ENCODE results near the gene FAM209A. TPM values are rescaled to one million over a fixed set of nuclear protein-coding genes. Genes with fewer than 3 reads are reported as not detected.
"Not testable (repeated sequence)": the region's sequence is repeated elsewhere in the genome, so short reads cannot be mapped to it uniquely, and the experiment has no call there.

Gene FAM209A
- total and polyA plus RNA-seq, 2 donors (not counting 1 experiment from before 2014, with no cell fraction given), result 3.3 to 4.8 TPM

DNA sequence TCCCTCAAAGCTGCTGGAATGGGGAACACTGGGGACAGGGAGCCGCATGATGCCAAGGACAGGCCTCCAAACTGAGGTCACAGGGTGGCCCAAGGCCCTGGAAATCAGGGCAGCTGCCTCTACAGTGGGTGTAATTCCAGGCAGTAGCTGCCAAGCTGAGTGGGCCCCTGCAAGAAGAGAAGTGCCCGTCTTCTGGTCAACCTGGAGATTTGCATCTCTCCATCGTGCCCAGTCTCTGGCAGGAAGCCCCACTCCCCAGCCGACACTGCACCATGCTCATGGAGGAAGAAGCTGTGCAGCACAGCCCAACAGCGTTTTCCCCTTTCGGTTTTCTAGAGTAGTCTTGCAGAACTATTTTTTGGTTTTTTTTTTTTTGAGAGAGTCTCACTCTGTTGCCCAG, 2.2 kb upstream of the FAM209A start:
- H4K20me1 ChIP-seq (ENCODE audit: control insufficient read depth, insufficient read depth, low read length, poor library complexity, severe bottlenecking), result no peaks in the 10 kb centered on the region
- H3K4me3 Mint-ChIP-seq, result no peak overlapping the region
- no peaks in the 10 kb centered on the region for H3K79me2 ChIP-seq (ENCODE audit: control insufficient read depth, insufficient read depth, low read length)
- no peaks in the 10 kb centered on the region for H3K4me1 Mint-ChIP-seq
- H3K27ac ChIP-seq (ENCODE audit: low read length in 2 of 2), result no peak overlapping the region
- no peak overlapping the region for H3K4me3 ChIP-seq (ENCODE audit: control extremely low read depth in 1 of 5, extremely low read depth in 1 of 5, insufficient read depth in 1 of 5, low read depth in 2 of 5, low read length in 4 of 5)
- H3K9me3 Mint-ChIP-seq (ENCODE audit: insufficient read depth), result peaks cover 12% of the 10 kb centered on the region
- ChIA-PET CTCF (no interaction called here), POLR2A (no interaction called here)
- H3K27me3 ChIP-seq (replicated peaks in 1 of 4; ENCODE audit: control extremely low read depth in 1 of 4, control insufficient read depth in 3 of 4, insufficient read depth in 4 of 4, low read length in 3 of 4), result no peaks in the 10 kb centered on the region
- DNase-seq (no peak), ATAC-seq (ENCODE audit: low read depth) (no peak)
- H2AFZ ChIP-seq (ENCODE audit: insufficient read depth, low read depth, low read length, poor library complexity, severe bottlenecking), result no peak overlapping the region
- no peaks in the 10 kb centered on the region for H3K27me3 Mint-ChIP-seq
- peaks cover 12 to 33% of the 10 kb centered on the region in 2 experiments for H3K36me3 ChIP-seq (replicated peaks in 1 of 2; ENCODE audit: control extremely low read depth in 1 of 2, control insufficient read depth in 1 of 2, extremely low read depth in 1 of 2, insufficient read depth in 2 of 2, low read length in 1 of 2)
- TF ChIP-seq EZH2 (IDR thresholded peaks at IDR 0.05; ENCODE audit: borderline replicate concordance, insufficient read depth, low read depth, low read length, poor library complexity, severe bottlenecking), result no peak
- TF ChIP-seq, protein P1, sequence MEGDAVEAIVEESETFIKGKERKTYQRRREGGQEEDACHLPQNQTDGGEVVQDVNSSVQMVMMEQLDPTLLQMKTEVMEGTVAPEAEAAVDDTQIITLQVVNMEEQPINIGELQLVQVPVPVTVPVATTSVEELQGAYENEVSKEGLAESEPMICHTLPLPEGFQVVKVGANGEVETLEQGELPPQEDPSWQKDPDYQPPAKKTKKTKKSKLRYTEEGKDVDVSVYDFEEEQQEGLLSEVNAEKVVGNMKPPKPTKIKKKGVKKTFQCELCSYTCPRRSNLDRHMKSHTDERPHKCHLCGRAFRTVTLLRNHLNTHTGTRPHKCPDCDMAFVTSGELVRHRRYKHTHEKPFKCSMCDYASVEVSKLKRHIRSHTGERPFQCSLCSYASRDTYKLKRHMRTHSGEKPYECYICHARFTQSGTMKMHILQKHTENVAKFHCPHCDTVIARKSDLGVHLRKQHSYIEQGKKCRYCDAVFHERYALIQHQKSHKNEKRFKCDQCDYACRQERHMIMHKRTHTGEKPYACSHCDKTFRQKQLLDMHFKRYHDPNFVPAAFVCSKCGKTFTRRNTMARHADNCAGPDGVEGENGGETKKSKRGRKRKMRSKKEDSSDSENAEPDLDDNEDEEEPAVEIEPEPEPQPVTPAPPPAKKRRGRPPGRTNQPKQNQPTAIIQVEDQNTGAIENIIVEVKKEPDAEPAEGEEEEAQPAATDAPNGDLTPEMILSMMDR (IDR thresholded peaks at IDR 0.05), result no peak
- intact Hi-C loops (cut with micrococcal nuclease), result no loop called here
- no peaks in the 10 kb centered on the region for H3K4me1 ChIP-seq (ENCODE audit: control insufficient read depth in 2 of 2, insufficient read depth in 2 of 2, low read length in 2 of 2)
- no peak overlapping the region for H3K27ac Mint-ChIP-seq
- H3K9ac ChIP-seq (ENCODE audit: low read length), result no peak overlapping the region
- 50% methylated on average over 4 of the region's 6 CpGs for WGBS (ENCODE audit: insufficient coverage)
- peaks cover 1 to 62% (median 29%) of the 10 kb centered on the region in 3 donors for H3K9me3 ChIP-seq (ENCODE audit: control extremely low read depth in 1 of 3, control insufficient read depth in 2 of 3, insufficient read depth in 1 of 3, low read length in 2 of 3)
- no peak overlapping the region for H3K4me2 ChIP-seq (replicated peaks; ENCODE audit: low read depth, low read length, poor library complexity, severe bottlenecking)

DNA sequence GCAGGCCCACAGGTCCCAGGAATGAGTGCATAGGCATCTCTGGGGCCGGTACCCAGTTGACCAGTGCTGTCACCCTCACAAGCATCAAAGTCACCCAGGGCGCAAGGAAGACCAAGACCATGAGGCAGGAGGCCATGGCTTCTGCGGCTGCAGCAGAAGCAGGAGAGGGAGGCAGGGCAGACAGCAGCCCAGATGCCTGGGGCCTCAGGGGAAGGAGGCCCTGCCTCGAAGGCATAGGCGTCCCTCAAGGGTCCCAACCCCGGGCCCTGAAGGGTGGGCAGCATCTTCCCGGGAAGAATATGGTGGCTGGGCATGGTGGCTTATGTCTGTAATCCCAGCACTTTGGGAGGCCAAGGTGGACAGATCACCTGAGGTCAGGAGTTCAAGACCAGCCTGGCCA, 3.0 kb downstream of the FAM209A start:
- ChIA-PET CTCF (no interaction called here), POLR2A (interaction anchor here (0.6 kb wide), 1 partner anchor 118 kb away, joined by 3 read pairs; no protein-coding TSS in a partner anchor)
- Histone ChIP-seq H3K4me1 (ENCODE audit: control insufficient read depth in 2 of 2, insufficient read depth in 2 of 2, low read length in 2 of 2) (no peaks in the 10 kb centered on the region), H3K4me2 (replicated peaks; ENCODE audit: low read depth, low read length, poor library complexity, severe bottlenecking) (no peak overlapping the region), H3K9ac (ENCODE audit: low read length) (no peak overlapping the region), H3K36me3 (replicated peaks in 1 of 2; ENCODE audit: control extremely low read depth in 1 of 2, control insufficient read depth in 1 of 2, extremely low read depth in 1 of 2, insufficient read depth in 2 of 2, low read length in 1 of 2) (no peaks in the 10 kb centered on the region), H3K27me3 (replicated peaks in 1 of 4; ENCODE audit: control extremely low read depth in 1 of 4, control insufficient read depth in 3 of 4, insufficient read depth in 4 of 4, low read length in 3 of 4) (no peaks in the 10 kb centered on the region), H2AFZ (ENCODE audit: insufficient read depth, low read depth, low read length, poor library complexity, severe bottlenecking) (no peak overlapping the region), H3K27ac (ENCODE audit: low read length in 2 of 2) (no peak overlapping the region), H3K4me3 (ENCODE audit: control extremely low read depth in 1 of 5, extremely low read depth in 1 of 5, insufficient read depth in 1 of 5, low read depth in 2 of 5, low read length in 4 of 5) (no peak overlapping the region), H3K79me2 (ENCODE audit: control insufficient read depth, insufficient read depth, low read length) (no peaks in the 10 kb centered on the region), H3K9me3 (ENCODE audit: control extremely low read depth in 1 of 3, control insufficient read depth in 2 of 3, insufficient read depth in 1 of 3, low read length in 2 of 3) (peaks cover 0 to 12% (median 1%) of the 10 kb centered on the region in 3 donors), H4K20me1 (ENCODE audit: control insufficient read depth, insufficient read depth, low read length, poor library complexity, severe bottlenecking) (no peaks in the 10 kb centered on the region)
- intact Hi-C loops (cut with micrococcal nuclease), result no loop called here
- Mint-ChIP-seq H3K9me3 (ENCODE audit: insufficient read depth) (no peaks in the 10 kb centered on the region), H3K27ac (no peak overlapping the region), H3K4me1 (no peaks in the 10 kb centered on the region), H3K4me3 (no peak overlapping the region), H3K27me3 (no peaks in the 10 kb centered on the region)
- no peak for TF ChIP-seq EZH2 (IDR thresholded peaks at IDR 0.05; ENCODE audit: borderline replicate concordance, insufficient read depth, low read depth, low read length, poor library complexity, severe bottlenecking)
- TF ChIP-seq, protein P1 (IDR thresholded peaks at IDR 0.05), result no peak
- DNase-seq (no peak), ATAC-seq (ENCODE audit: low read depth) (no peak)
- WGBS (ENCODE audit: insufficient coverage), result 90% methylated on average over 7 of the region's 7 CpGs

DNA sequence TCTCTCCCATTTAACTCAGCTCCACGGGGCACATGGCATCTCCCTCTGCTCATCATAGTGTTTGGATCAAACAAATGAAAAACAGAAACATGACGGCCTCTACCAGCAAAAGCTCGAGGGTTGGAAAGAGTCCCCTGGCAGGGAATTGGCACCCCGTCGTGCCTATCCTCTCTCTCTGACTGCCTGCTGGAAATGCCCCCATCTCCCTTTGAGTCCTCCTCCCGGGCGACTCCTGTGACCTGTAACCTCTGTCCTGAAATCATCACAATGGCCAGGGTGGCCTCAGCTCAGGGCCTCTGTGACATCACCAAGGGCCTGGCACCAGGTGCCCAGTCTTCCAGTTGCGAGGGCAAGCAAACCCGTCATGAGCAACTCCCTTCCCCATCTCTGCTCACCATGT, 8.4 kb downstream of the FAM209A start, which contains the start of gene FAM209B:
TSS of gene FAM209B (plus strand) at position 301 of the 400 bp plus-strand sequence. CDS start at position 397, 96 bp downstream.
- H3K9ac ChIP-seq (ENCODE audit: low read length); POLR2A ChIA-PET; H4K20me1 ChIP-seq (ENCODE audit: control insufficient read depth, insufficient read depth, low read length, poor library complexity, severe bottlenecking); H3K4me3 Mint-ChIP-seq; H3K4me2 ChIP-seq (replicated peaks; ENCODE audit: low read depth, low read length, poor library complexity, severe bottlenecking); H3K79me2 ChIP-seq (ENCODE audit: control insufficient read depth, insufficient read depth, low read length); H3K36me3 ChIP-seq (replicated peaks in 1 of 2; ENCODE audit: control extremely low read depth in 1 of 2, control insufficient read depth in 1 of 2, extremely low read depth in 1 of 2, insufficient read depth in 2 of 2, low read length in 1 of 2); DNase-seq; H3K4me1 Mint-ChIP-seq; H3K27ac ChIP-seq (ENCODE audit: low read length in 2 of 2); H3K27me3 ChIP-seq (replicated peaks in 1 of 4; ENCODE audit: control extremely low read depth in 1 of 4, control insufficient read depth in 3 of 4, insufficient read depth in 4 of 4, low read length in 3 of 4); H3K4me1 ChIP-seq (ENCODE audit: control insufficient read depth in 2 of 2, insufficient read depth in 2 of 2, low read length in 2 of 2); intact Hi-C loops (cut with micrococcal nuclease); H2AFZ ChIP-seq (ENCODE audit: insufficient read depth, low read depth, low read length, poor library complexity, severe bottlenecking); H3K27ac Mint-ChIP-seq; H3K4me3 ChIP-seq (ENCODE audit: control extremely low read depth in 1 of 5, extremely low read depth in 1 of 5, insufficient read depth in 1 of 5, low read depth in 2 of 5, low read length in 4 of 5); ATAC-seq (ENCODE audit: low read depth); H3K9me3 Mint-ChIP-seq (ENCODE audit: insufficient read depth); H3K27me3 Mint-ChIP-seq; CTCF ChIA-PET; H3K9me3 ChIP-seq (ENCODE audit: control extremely low read depth in 1 of 3, control insufficient read depth in 2 of 3, insufficient read depth in 1 of 3, low read length in 2 of 3): not testable (repeated sequence)
- WGBS (ENCODE audit: insufficient coverage), result 83% methylated on average over 5 of the region's 9 CpGs

All from B cell (primary cell).